Hematopoietic multipotent progenitor cell treated with erythropoietin and hydrocortisone succinate and interleukin-3 and kit ligand, for 17 days (in vitro differentiated cells): ENCODE data around the gene FEN1.
A peak's percentile ranks its signal among the peaks of the same experiment; 100 is the strongest.

ENCODE experiments used
- DNase-seq: peaks from one replicate; pipeline ENCODE4 v3.0.0-alpha.2; 2015; ENCODE audit warnings: low spot score

Gene FEN1

GRCh38 chr11:61795459-61795858, 2.7 kb downstream of the FEN1 start:
- no peak for DNase-seq

GRCh38 chr11:61795876-61796526, 3.3 kb downstream of the FEN1 start:
- no peak for DNase-seq

GRCh38 chr11:61797263-61797944, 4.7 kb downstream of the FEN1 start:
- DNase-seq, result peak; percentile 91

GRCh38 chr11:61799665-61800284, 7.1 kb downstream of the FEN1 start:
- DNase-seq, result no peak

- peak; percentile 59 for DNase-seq
Measured at GRCh38 chr11:61800331-61801281, 7.9 kb downstream of the FEN1 start.

GRCh38 chr11:61802605-61803004, 9.9 kb downstream of the FEN1 start:
- no peak for DNase-seq

GRCh38 chr11:61803889-61804647, 11.4 kb downstream of the FEN1 start:
- DNase-seq, result no peak

- no peak for DNase-seq
Measured at GRCh38 chr11:61805146-61805545, 12.4 kb downstream of the FEN1 start.

- no peak for DNase-seq
Measured at GRCh38 chr11:61806785-61807184, 14.1 kb downstream of the FEN1 start.

- no peak for DNase-seq
Measured at GRCh38 chr11:61810671-61811175, 18.0 kb downstream of the FEN1 start.

- DNase-seq, result no peak
Measured at GRCh38 chr11:61811831-61812230, 19.1 kb downstream of the FEN1 start.

- no peak for DNase-seq
Measured at GRCh38 chr11:61812736-61813411, 20.2 kb downstream of the FEN1 start.

- DNase-seq, result no peak
Measured at GRCh38 chr11:61814247-61814957, 21.7 kb downstream of the FEN1 start.

GRCh38 chr11:61814958-61815789, 22.5 kb downstream of the FEN1 start:
- DNase-seq, result peak; percentile 75

- DNase-seq, result peak; percentile 56
Measured at GRCh38 chr11:61815790-61816735, 23.4 kb downstream of the FEN1 start.

- peak; percentile 75 for DNase-seq
Measured at GRCh38 chr11:61816736-61817455, 24.2 kb downstream of the FEN1 start, which contains the start of gene FADS1. Gene FADS1, minus strand, starts transcription at chr11:61817003. Its CDS starts 74 bp downstream, at chr11:61816929.
